ENCODE results near the gene SOCS4. TPM values are rescaled to one million over a fixed set of nuclear protein-coding genes. Genes with fewer than 3 reads are reported as not detected.
"Not testable (repeated sequence)": the region's sequence is repeated elsewhere in the genome, so short reads cannot be mapped to it uniquely, and the experiment has no call there.

The SOCS4 gene
- total RNA-seq, 2 donors from 2014 or later: 6.6 to 9.9 TPM

DNA sequence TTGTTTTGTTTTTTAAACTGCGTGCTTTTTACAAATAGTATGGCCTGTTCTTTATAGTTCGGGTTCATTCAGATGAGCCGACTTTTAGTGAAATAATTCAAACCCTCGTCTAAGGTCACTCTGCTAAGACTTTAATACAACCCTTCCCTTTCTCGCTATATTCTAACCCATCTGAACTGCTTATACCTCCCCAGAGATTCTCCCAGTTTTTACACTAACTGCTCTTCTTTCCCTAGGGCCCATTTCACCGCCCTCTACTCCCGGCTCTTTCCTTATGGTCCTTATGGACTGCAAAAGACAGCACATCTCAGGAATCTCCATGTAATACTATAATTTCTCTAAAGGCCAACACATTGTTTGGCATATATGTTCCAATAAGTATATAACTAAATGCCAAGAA is 26.5 kb downstream of the SOCS4 start:
- no peak for ATAC-seq
- no peaks in the 10 kb centered on the region for H3K27me3 ChIP-seq
- 86 to 88% methylated on average over 7 of the region's 7 CpGs for WGBS, 2 donors
- H3K9me3 ChIP-seq: no peaks in the 10 kb centered on the region
- H3K27ac ChIP-seq: no peak overlapping the region
- intact Hi-C loops (cut with DNase I): no loop called here
- DNase-seq: no peak
- peaks cover 26% of the 10 kb centered on the region for H3K4me1 ChIP-seq
- H3K4me3 ChIP-seq: no peak overlapping the region
- H3K36me3 ChIP-seq (replicated peaks in 1 of 2; ENCODE audit: insufficient read depth in 1 of 2, low read depth in 2 of 2): no peaks in the 10 kb centered on the region
- TF ChIP-seq POLR2A (IDR thresholded peaks at IDR 0.05): no peak
- TF ChIP-seq, protein P1, sequence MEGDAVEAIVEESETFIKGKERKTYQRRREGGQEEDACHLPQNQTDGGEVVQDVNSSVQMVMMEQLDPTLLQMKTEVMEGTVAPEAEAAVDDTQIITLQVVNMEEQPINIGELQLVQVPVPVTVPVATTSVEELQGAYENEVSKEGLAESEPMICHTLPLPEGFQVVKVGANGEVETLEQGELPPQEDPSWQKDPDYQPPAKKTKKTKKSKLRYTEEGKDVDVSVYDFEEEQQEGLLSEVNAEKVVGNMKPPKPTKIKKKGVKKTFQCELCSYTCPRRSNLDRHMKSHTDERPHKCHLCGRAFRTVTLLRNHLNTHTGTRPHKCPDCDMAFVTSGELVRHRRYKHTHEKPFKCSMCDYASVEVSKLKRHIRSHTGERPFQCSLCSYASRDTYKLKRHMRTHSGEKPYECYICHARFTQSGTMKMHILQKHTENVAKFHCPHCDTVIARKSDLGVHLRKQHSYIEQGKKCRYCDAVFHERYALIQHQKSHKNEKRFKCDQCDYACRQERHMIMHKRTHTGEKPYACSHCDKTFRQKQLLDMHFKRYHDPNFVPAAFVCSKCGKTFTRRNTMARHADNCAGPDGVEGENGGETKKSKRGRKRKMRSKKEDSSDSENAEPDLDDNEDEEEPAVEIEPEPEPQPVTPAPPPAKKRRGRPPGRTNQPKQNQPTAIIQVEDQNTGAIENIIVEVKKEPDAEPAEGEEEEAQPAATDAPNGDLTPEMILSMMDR (IDR thresholded peaks at IDR 0.05): no peak

DNA sequence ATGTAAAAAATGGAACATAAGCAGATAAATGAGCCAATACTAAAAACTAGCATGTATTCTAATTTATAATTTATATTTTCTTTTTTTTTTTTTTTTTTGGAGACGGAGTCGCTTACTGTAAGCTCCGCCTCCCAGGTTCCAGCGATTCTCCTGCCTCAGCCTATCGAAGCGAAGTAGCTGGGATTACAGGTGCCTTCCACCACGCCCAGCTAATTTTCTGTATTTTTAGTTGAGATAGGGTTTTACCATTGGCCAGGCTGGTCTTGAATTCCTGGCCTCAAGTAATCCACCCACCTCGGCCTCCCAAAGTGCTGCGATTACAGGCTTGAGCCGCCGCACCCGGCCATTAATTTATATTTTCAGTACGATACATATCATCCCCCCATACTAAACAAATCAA is 27.1 kb downstream of the SOCS4 start:
- no peak for TF ChIP-seq POLR2A (IDR thresholded peaks at IDR 0.05)
- TF ChIP-seq, protein P1 (IDR thresholded peaks at IDR 0.05): no peak
- no peak for ATAC-seq
- intact Hi-C loops (cut with DNase I): no loop called here
- no peaks in the 10 kb centered on the region for H3K36me3 ChIP-seq (replicated peaks in 1 of 2; ENCODE audit: insufficient read depth in 1 of 2, low read depth in 2 of 2)
- H3K4me1 ChIP-seq: peaks cover 26% of the 10 kb centered on the region
- no peak overlapping the region for H3K27ac ChIP-seq
- no peak overlapping the region for H3K4me3 ChIP-seq
- WGBS, 2 donors: 97 to 98% methylated on average over 13 of the region's 13 CpGs
- H3K9me3 ChIP-seq: no peaks in the 10 kb centered on the region
- H3K27me3 ChIP-seq: no peaks in the 10 kb centered on the region
- no peak for DNase-seq

DNA sequence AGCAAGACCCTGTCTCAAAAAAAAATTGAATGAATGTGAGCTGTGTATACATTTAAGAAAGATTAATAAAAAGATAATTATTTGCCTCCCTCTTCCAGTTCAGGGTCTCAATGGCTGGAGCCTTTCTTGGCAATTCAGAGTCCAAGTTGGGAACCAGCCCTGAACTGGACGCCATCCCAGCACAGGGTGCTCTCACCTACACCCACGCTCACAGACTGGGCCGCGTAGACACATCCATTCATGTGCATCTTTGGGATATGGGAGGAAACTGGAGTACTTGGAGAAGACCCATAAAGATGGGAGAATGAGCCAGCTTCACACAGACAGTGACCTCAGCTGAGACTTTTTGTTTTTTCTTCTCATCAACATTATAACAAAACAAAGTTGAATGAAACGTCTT is 30.9 kb downstream of the SOCS4 start:
- H3K27ac ChIP-seq: no peak overlapping the region
- H3K9me3 ChIP-seq: no peaks in the 10 kb centered on the region
- DNase-seq: no peak
- peaks cover 14% of the 10 kb centered on the region for H3K4me1 ChIP-seq
- H3K27me3 ChIP-seq: no peaks in the 10 kb centered on the region
- TF ChIP-seq POLR2A (IDR thresholded peaks at IDR 0.05): no peak
- TF ChIP-seq, protein P1 (IDR thresholded peaks at IDR 0.05): no peak
- H3K36me3 ChIP-seq (replicated peaks in 1 of 2; ENCODE audit: insufficient read depth in 1 of 2, low read depth in 2 of 2): no peaks in the 10 kb centered on the region
- ATAC-seq: no peak
- WGBS, 2 donors: 94 to 97% methylated on average over 5 of the region's 5 CpGs
- intact Hi-C loops (cut with DNase I): no loop called here
- H3K4me3 ChIP-seq: no peak overlapping the region

DNA sequence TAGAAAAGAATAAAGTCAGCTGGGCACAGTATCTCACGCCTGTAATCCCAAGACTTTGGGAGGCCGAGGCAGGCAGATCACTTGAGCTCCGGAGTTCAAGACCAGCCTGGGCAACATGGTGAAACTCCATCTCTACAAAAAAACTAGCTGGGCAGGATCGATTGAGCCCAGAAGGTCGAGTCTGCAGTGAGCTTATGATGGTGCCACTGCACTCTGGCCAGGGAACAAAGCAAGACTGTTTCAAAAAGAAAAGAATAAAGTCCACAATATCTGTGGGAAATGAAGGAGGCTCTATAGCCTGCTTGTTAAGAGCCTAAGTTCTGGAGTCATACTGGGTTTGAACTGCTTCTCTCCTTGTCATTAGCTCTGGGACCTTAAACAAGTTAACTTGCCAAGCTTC is 32.3 kb downstream of the SOCS4 start:
- TF ChIP-seq POLR2A (IDR thresholded peaks at IDR 0.05): no peak
- intact Hi-C loops (cut with DNase I): no loop called here
- Histone ChIP-seq H3K4me1 (peaks cover 5% of the 10 kb centered on the region), H3K4me3 (no peak overlapping the region), H3K9me3 (no peaks in the 10 kb centered on the region), H3K36me3 (replicated peaks in 1 of 2; ENCODE audit: insufficient read depth in 1 of 2, low read depth in 2 of 2) (peaks cover 0 to 2% of the 10 kb centered on the region in 2 donors), H3K27me3 (no peaks in the 10 kb centered on the region), H3K27ac (no peak overlapping the region)
- ATAC-seq (no peak), DNase-seq (no peak)
- WGBS, 2 donors: 86 to 95% methylated on average over 5 of the region's 5 CpGs

DNA sequence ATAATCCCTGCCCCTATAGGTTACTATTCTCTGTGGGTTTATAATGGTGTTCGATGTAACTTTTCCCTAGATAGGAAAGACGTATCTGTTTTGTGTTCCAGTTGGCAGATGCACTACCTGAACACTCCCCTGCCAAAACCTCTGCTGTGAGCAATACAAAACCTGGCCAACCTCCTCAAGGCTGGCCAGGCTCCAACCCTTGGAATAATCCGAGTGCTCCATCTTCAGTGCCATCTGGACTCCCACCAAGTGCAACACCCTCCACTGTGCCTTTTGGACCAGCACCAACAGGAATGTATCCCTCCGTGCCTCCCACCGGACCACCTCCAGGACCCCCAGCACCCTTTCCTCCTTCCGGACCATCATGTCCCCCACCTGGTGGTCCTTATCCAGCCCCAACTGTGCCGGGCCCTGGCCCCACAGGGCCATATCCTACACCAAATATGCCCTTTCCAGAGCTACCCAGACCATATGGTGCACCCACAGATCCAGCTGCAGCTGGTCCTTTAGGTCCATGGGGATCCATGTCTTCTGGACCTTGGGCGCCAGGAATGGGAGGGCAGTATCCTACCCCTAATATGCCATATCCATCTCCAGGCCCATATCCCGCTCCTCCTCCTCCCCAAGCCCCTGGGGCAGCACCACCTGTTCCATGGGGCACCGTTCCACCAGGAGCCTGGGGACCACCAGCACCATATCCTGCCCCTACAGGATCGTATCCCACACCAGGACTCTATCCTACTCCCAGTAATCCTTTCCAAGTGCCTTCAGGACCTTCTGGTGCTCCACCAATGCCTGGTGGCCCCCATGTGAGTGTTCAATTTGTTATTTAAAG is 35.7 kb downstream of the SOCS4 start:
- 82 to 85% methylated on average over 11 of the region's 11 CpGs for WGBS, 2 donors
- Histone ChIP-seq H3K36me3 (replicated peaks in 1 of 2; ENCODE audit: insufficient read depth in 1 of 2, low read depth in 2 of 2) (peaks cover 0 to 7% of the 10 kb centered on the region in 2 donors), H3K4me1 (no peaks in the 10 kb centered on the region), H3K9me3 (no peaks in the 10 kb centered on the region), H3K27me3 (no peaks in the 10 kb centered on the region), H3K27ac (no peak overlapping the region), H3K4me3 (no peak overlapping the region)
- DNase-seq (peak in 1 of 4 donors; percentile 16), ATAC-seq (no peak)
- TF ChIP-seq, protein P1 (IDR thresholded peaks at IDR 0.05): no peak
- TF ChIP-seq POLR2A (IDR thresholded peaks at IDR 0.05): no peak
- intact Hi-C loops (cut with DNase I): no loop called here

DNA sequence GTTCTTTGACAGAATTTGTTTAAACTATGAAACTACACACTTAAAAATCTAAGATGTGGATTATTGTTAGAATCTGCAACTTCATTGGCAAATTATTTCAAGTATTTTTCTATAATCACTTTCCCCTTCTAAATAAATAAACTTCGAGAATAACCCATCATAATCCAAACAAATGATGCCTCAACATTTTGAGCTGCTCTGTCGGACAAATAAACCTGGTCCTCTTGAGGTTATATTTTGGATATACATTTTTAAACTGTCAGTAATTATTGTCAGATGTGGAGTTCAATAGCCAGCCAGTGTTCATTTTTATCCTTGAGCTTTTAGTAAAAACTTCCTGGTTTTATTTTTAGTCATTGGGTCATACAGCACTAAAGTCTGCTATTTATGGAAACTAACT is 37.9 kb downstream of the SOCS4 start:
- H3K4me3 ChIP-seq; H3K27me3 ChIP-seq; intact Hi-C loops (cut with DNase I); H3K36me3 ChIP-seq (replicated peaks in 1 of 2; ENCODE audit: insufficient read depth in 1 of 2, low read depth in 2 of 2); H3K9me3 ChIP-seq; DNase-seq; H3K4me1 ChIP-seq; H3K27ac ChIP-seq; ATAC-seq: not testable (repeated sequence)
- WGBS, 2 donors: 79 to 82% methylated on average over 2 of the region's 2 CpGs

Data from body of pancreas (tissue), 4 donors.